Measurements from ENCODE around the gene MAPK6.

MAPK6 gene

GRCh38 chr15:52107238-52107637, 88.2 kb downstream of the MAPK6 start:
- no peak for DNase-seq

- DNase-seq = no peak
Measured at GRCh38 chr15:52109559-52110451, 90.8 kb downstream of the MAPK6 start.

DNA sequence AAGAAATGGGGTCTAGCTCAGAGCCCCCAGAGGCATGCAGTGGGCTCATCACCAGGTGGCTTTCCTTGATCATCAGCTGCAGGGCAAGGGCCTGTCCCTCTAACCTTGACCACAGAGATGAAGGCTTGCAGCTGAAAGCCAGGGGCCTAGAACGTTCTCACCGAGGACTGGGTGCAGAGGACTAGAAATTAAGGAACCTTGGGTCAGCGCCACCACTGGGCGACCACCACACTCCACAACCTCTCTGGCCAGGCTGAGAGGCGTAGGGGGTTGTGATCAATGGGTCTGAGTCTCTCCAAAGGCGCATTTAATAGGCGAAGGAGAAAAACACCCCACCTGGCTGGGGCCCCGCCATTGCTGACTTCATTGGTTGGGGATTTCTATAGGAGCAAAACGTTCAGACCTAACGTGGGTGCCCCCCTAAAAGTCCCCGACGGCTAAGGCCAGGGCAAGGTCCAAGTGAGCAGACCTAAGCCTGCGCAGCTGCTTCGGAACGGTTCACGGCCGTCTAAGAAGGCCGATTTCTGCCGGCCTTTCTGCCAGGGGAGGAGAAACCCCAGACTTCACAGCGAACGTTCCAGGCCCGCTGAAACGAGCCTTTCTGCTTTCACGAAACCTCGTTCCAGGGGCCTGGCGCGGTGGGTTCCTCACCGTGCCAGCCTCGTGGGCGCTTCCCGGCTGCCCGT, 92.6 kb downstream of the MAPK6 start:
- no peak for DNase-seq

GRCh38 chr15:52112203-52112750, 93.3 kb downstream of the MAPK6 start:
- DNase-seq = peak; percentile 31

DNA sequence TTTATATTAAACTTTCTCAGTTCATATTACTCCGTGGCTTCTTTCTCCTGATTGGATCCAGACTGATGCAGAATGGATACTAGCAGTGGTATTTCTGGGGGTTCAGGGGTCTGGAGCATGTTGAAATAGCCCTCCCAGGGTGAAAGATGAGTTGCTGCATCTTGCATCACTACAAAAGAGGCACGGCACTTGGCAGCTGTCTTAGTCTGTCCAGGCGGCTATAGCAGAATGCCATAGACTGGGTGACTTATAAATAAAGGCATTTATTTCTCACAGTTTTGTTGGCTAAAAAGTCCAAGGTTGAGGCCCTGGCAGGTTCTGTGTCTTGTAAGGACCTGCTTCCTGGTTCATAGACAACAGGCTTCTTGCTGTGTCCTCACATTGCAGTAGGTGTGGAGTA, 94.2 kb downstream of the MAPK6 start:
- no peak for DNase-seq

- no peak for DNase-seq
Measured at GRCh38 chr15:52113708-52114107, 94.7 kb downstream of the MAPK6 start.

DNA sequence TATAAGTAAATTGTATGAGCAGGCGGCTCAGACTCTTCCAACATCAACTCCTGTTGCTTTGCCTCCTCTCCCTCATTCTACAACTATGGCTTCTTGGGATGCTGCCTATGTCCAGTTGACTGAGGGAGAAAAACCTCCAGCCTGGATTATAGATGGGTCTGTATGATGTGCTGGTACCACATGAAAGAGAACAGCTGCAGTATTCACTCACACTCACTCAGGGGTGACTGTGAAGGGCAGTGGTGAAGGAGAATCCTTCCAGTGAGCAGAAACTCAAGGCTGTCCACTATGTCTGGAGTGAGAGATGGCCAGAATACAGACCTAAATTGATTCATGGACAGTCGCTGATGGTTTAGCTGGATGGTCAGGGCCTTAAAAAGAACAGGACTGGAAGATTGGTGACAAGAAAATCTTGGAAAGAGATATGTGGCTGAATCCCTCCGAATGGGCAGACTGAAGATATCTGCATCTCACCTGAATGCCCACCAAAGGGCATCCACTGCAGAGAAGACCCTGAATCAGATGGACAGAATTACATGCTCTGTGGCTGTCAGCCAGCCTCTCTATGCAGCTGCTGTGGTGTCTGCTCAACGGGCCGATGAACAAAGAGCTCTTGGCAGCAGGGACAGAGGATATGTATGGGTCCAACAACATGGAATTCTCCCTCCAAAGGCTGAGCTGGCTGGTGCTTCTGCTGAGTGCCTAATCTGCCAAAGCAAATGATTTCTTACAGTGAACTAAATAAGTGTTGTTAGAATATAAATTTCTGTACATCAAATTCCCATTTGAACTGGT, 95.4 kb downstream of the MAPK6 start:
- no peak for DNase-seq

DNA sequence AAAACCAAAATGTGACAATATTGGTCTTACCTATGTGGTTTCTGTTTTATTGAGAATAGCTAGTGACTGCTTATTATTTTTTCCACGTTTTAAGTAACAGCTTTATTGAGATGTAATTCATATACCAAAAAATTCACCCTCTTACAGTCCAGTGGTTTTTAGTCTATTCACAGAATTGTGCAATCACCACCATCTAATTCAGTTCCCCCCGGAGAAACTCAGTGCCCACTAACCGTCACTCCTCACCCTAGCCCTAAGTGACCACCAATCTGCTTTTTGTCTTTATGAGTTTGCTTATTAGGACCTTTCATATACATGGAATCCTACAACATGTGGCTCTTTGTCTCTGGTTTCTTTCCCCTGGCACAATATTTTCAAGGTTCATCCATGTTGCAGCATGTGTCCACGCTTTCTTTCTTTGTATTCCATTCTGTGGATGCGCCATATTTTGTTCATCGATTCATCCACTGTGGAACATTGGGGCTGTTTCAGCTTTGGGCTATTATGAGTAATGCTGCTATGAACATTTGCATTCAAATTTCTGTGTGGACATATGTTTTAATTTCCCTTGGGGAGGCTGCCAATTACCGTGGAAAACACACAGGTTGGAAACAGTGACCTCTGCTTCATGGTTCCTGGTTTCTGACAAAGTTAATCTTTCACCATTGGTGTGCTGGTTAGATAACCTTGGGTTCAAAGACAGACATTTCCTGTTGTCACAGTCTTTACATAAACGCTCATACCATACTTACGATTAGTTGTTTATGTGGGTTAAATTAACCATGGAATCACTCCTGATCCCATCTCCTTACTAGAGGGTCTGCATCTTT, 96.8 kb downstream of the MAPK6 start:
- DNase-seq = no peak
